ENCODE data around the gene MARCKS.

The MARCKS gene

DNA sequence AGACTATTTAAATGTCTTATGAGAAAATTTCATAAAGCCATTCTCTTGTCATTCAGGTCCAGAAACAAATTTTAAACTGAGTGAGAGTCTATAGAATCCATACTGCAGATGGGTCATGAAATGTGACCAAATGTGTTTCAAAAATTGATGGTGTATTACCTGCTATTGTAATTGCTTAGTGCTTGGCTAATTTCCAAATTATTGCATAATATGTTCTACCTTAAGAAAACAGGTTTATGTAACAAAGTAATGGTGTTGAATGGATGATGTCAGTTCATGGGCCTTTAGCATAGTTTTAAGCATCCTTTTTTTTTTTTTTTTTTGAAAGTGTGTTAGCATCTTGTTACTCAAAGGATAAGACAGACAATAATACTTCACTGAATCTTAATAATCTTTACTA lies 5.0 kb downstream of the MARCKS start:
- Histone ChIP-seq H3K23ac (ENCODE audit: low read depth, low read length, poor library complexity) (no peak overlapping the region), H4K8ac (ENCODE audit: low read depth, low read length) (no peak overlapping the region), H2BK12ac (ENCODE audit: low read length) (no peak overlapping the region), H2BK15ac (ENCODE audit: low read length) (no peak overlapping the region), H3K9ac (ENCODE audit: low read depth, low read length, poor library complexity) (no peak overlapping the region), H3K4me3 (ENCODE audit: low read length in 2 of 2) (peak overlapping the region in 1 of 2 donors; percentile 94), H3K27ac (replicated peaks; ENCODE audit: low read length) (no peak overlapping the region), H3K4me2 (ENCODE audit: insufficient read depth, low read length, poor library complexity, severe bottlenecking) (no peak overlapping the region), H3K79me1 (ENCODE audit: low read depth, low read length) (peaks cover 2% of the 10 kb centered on the region), H2AFZ (ENCODE audit: low read length) (no peak overlapping the region), H2AK5ac (ENCODE audit: low read depth, low read length) (no peak overlapping the region), H3K14ac (ENCODE audit: low read length) (no peak overlapping the region), H3K18ac (ENCODE audit: low read length) (no peak overlapping the region), H3K36me3 (replicated peaks in 1 of 2; ENCODE audit: control insufficient read depth in 2 of 2, insufficient read depth in 2 of 2, low read length in 2 of 2) (peaks cover 0 to 44% of the 10 kb centered on the region in 2 donors), H3K27me3 (ENCODE audit: control insufficient read depth in 3 of 3, insufficient read depth in 3 of 3, low read depth in 1 of 3, low read length in 3 of 3) (no peaks in the 10 kb centered on the region), H2BK120ac (ENCODE audit: low read depth, low read length) (no peak overlapping the region), H2BK5ac (ENCODE audit: low read length) (no peak overlapping the region), H3K4ac (ENCODE audit: low read length) (no peak overlapping the region), H3K4me1 (ENCODE audit: control insufficient read depth in 2 of 2, insufficient read depth in 1 of 2, low read depth in 1 of 2, low read length in 2 of 2) (peaks cover 0 to 7% of the 10 kb centered on the region in 2 donors), H4K91ac (ENCODE audit: low read depth, low read length, poor library complexity) (no peak overlapping the region), H3K9me3 (replicated peaks in 1 of 2; ENCODE audit: control insufficient read depth in 2 of 2, insufficient read depth in 1 of 2, low read depth in 1 of 2, low read length in 2 of 2) (no peaks in the 10 kb centered on the region)
- DNase-seq (ENCODE audit: low spot score), result no peak

DNA sequence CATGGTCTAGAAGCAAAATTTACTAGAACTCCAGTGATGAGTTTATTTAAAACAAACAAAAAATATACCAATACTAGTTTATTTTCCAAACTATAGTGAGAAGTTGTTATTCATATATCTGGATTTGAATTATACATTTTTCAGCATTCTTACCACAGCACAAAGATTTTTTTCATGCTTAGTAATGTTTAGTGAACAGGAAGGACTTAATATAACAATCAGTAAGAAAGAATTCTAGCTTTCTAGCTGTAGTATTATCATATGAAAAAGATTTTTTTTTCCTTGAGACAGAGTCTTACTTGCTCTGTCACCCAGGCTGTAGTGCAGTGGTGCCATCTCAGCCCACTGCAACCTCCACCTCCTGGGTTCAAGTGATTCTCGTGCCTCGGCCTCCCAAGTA lies 13.8 kb downstream of the MARCKS start:
- H4K8ac ChIP-seq (ENCODE audit: low read depth, low read length), result no peak overlapping the region

DNA sequence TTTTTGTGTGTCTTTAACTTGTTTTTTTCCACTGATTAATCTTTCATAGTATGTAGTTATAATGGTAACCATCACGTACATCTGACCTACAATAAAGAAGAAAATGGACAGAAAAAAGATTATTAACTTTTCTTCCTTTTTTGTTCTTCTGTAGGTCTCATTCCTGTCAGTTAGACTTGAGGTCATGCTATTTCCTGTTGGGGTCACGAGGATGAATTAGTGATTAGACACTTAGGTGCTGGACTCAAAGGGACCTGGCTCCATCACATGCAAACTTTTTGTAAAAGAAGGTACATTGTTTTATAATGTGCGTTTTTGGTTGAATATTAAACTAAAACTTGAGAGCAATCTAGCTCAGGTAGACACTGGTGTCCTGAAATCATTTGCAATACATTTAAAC lies 14.8 kb downstream of the MARCKS start:
- no peak overlapping the region for H4K8ac ChIP-seq (ENCODE audit: low read depth, low read length)
- no peak overlapping the region for H3K4me3 ChIP-seq (ENCODE audit: low read length in 2 of 2)
- DNase-seq (ENCODE audit: low spot score), result no peak
- no peak overlapping the region for H2BK5ac ChIP-seq (ENCODE audit: low read length)
- no peak overlapping the region for H3K4me2 ChIP-seq (ENCODE audit: insufficient read depth, low read length, poor library complexity, severe bottlenecking)
- peaks cover 0 to 11% of the 10 kb centered on the region in 2 donors for H3K9me3 ChIP-seq (replicated peaks in 1 of 2; ENCODE audit: control insufficient read depth in 2 of 2, insufficient read depth in 1 of 2, low read depth in 1 of 2, low read length in 2 of 2)
- H2BK12ac ChIP-seq (ENCODE audit: low read length), result no peak overlapping the region
- no CpG with 5 or more reads among the region's 3 CpGs for WGBS, 2 donors (ENCODE audit: extremely low coverage in 2 of 2, insufficient read length in 2 of 2, insufficient replicate concordance in 1 of 2)
- no peak overlapping the region for H3K14ac ChIP-seq (ENCODE audit: low read length)
- no peaks in the 10 kb centered on the region for H3K36me3 ChIP-seq (replicated peaks in 1 of 2; ENCODE audit: control insufficient read depth in 2 of 2, insufficient read depth in 2 of 2, low read length in 2 of 2)
- no peak overlapping the region for H2BK15ac ChIP-seq (ENCODE audit: low read length)
- H3K9ac ChIP-seq (ENCODE audit: low read depth, low read length, poor library complexity), result no peak overlapping the region
- no peaks in the 10 kb centered on the region for H3K79me1 ChIP-seq (ENCODE audit: low read depth, low read length)
- H2BK120ac ChIP-seq (ENCODE audit: low read depth, low read length), result no peak overlapping the region
- H4K91ac ChIP-seq (ENCODE audit: low read depth, low read length, poor library complexity), result no peak overlapping the region
- H3K18ac ChIP-seq (ENCODE audit: low read length), result no peak overlapping the region
- H2AFZ ChIP-seq (ENCODE audit: low read length), result no peak overlapping the region
- no peak overlapping the region for H3K23ac ChIP-seq (ENCODE audit: low read depth, low read length, poor library complexity)
- no peaks in the 10 kb centered on the region for H3K27me3 ChIP-seq (ENCODE audit: control insufficient read depth in 3 of 3, insufficient read depth in 3 of 3, low read depth in 1 of 3, low read length in 3 of 3)
- H3K4me1 ChIP-seq (ENCODE audit: control insufficient read depth in 2 of 2, insufficient read depth in 1 of 2, low read depth in 1 of 2, low read length in 2 of 2), result peaks cover 0 to 4% of the 10 kb centered on the region in 2 donors
- H2AK5ac ChIP-seq (ENCODE audit: low read depth, low read length), result no peak overlapping the region
- H3K27ac ChIP-seq (replicated peaks; ENCODE audit: low read length), result no peak overlapping the region
- H3K4ac ChIP-seq (ENCODE audit: low read length), result no peak overlapping the region

More for the DNA sequence above, 13.8 kb downstream of the MARCKS start:
- WGBS, 2 donors (ENCODE audit: extremely low coverage in 2 of 2, insufficient read length in 2 of 2, insufficient replicate concordance in 1 of 2), result no CpG with 5 or more reads among the region's 2 CpGs
- no peak overlapping the region for H3K4me3 ChIP-seq (ENCODE audit: low read length in 2 of 2)
- no peak overlapping the region for H2BK15ac ChIP-seq (ENCODE audit: low read length)
- H3K4ac ChIP-seq (ENCODE audit: low read length), result no peak overlapping the region
- no peak overlapping the region for H2BK12ac ChIP-seq (ENCODE audit: low read length)
- peaks cover 0 to 4% of the 10 kb centered on the region in 2 donors for H3K4me1 ChIP-seq (ENCODE audit: control insufficient read depth in 2 of 2, insufficient read depth in 1 of 2, low read depth in 1 of 2, low read length in 2 of 2)
- no peak overlapping the region for H3K4me2 ChIP-seq (ENCODE audit: insufficient read depth, low read length, poor library complexity, severe bottlenecking)
- no peak overlapping the region for H2BK5ac ChIP-seq (ENCODE audit: low read length)
- no peak overlapping the region for H2AFZ ChIP-seq (ENCODE audit: low read length)
- no peak overlapping the region for H2AK5ac ChIP-seq (ENCODE audit: low read depth, low read length)
- no peak overlapping the region for H2BK120ac ChIP-seq (ENCODE audit: low read depth, low read length)
- no peak overlapping the region for H3K9ac ChIP-seq (ENCODE audit: low read depth, low read length, poor library complexity)
- no peak overlapping the region for H3K23ac ChIP-seq (ENCODE audit: low read depth, low read length, poor library complexity)
- H3K27ac ChIP-seq (replicated peaks; ENCODE audit: low read length), result no peak overlapping the region
- DNase-seq (ENCODE audit: low spot score), result no peak
- H3K9me3 ChIP-seq (replicated peaks in 1 of 2; ENCODE audit: control insufficient read depth in 2 of 2, insufficient read depth in 1 of 2, low read depth in 1 of 2, low read length in 2 of 2), result peaks cover 0 to 3% of the 10 kb centered on the region in 2 donors
- H3K18ac ChIP-seq (ENCODE audit: low read length), result no peak overlapping the region
- no peaks in the 10 kb centered on the region for H3K27me3 ChIP-seq (ENCODE audit: control insufficient read depth in 3 of 3, insufficient read depth in 3 of 3, low read depth in 1 of 3, low read length in 3 of 3)
- no peaks in the 10 kb centered on the region for H3K36me3 ChIP-seq (replicated peaks in 1 of 2; ENCODE audit: control insufficient read depth in 2 of 2, insufficient read depth in 2 of 2, low read length in 2 of 2)
- H4K91ac ChIP-seq (ENCODE audit: low read depth, low read length, poor library complexity), result no peak overlapping the region
- H3K14ac ChIP-seq (ENCODE audit: low read length), result no peak overlapping the region
- no peaks in the 10 kb centered on the region for H3K79me1 ChIP-seq (ENCODE audit: low read depth, low read length)

DNA sequence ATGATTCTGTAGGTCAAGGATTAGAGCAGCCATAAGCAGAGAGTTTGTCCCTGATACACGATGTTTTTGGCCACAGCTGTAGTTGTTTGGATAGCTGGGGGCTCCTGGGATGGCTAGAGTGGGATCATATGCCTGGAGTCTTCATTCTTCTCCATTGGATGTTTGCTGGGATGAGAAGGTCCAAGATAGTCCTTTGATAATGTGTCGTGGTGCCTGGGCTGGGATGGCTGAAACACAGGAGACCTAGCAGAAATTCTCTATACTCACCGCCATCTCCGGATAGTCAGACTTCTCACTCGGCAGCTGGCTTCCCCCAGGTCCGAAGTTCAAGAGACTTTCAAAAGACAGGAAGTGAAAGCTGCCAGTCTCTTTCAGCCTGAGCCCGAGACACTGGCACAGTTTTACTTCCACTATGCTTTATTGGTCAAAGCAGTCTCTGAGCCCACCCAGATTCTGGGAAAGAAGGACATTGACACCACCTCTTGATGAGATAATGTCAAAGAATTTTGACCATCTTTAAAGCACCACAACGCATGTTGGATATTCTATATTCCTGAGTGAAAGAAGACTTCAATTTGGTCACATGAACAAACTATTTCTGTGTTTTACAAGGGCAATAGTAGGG lies 16.0 kb downstream of the MARCKS start:
- Histone ChIP-seq H3K36me3 (replicated peaks in 1 of 2; ENCODE audit: control insufficient read depth in 2 of 2, insufficient read depth in 2 of 2, low read length in 2 of 2) (no peaks in the 10 kb centered on the region), H2BK5ac (ENCODE audit: low read length) (no peak overlapping the region), H4K91ac (ENCODE audit: low read depth, low read length, poor library complexity) (no peak overlapping the region), H3K79me1 (ENCODE audit: low read depth, low read length) (no peaks in the 10 kb centered on the region), H3K27me3 (ENCODE audit: control insufficient read depth in 3 of 3, insufficient read depth in 3 of 3, low read depth in 1 of 3, low read length in 3 of 3) (no peaks in the 10 kb centered on the region), H2AK5ac (ENCODE audit: low read depth, low read length) (no peak overlapping the region), H2BK12ac (ENCODE audit: low read length) (no peak overlapping the region), H2AFZ (ENCODE audit: low read length) (peak overlapping the region; percentile 3), H3K9ac (ENCODE audit: low read depth, low read length, poor library complexity) (no peak overlapping the region), H3K23ac (ENCODE audit: low read depth, low read length, poor library complexity) (no peak overlapping the region), H3K4ac (ENCODE audit: low read length) (no peak overlapping the region), H3K4me1 (ENCODE audit: control insufficient read depth in 2 of 2, insufficient read depth in 1 of 2, low read depth in 1 of 2, low read length in 2 of 2) (peaks cover under 1 to 4% of the 10 kb centered on the region in 2 donors), H2BK15ac (ENCODE audit: low read length) (no peak overlapping the region), H4K8ac (ENCODE audit: low read depth, low read length) (no peak overlapping the region), H3K4me2 (ENCODE audit: insufficient read depth, low read length, poor library complexity, severe bottlenecking) (no peak overlapping the region), H3K27ac (replicated peaks; ENCODE audit: low read length) (no peak overlapping the region), H3K14ac (ENCODE audit: low read length) (no peak overlapping the region), H2BK120ac (ENCODE audit: low read depth, low read length) (no peak overlapping the region), H3K18ac (ENCODE audit: low read length) (no peak overlapping the region), H3K4me3 (ENCODE audit: low read length in 2 of 2) (no peak overlapping the region), H3K9me3 (replicated peaks in 1 of 2; ENCODE audit: control insufficient read depth in 2 of 2, insufficient read depth in 1 of 2, low read depth in 1 of 2, low read length in 2 of 2) (peaks cover 0 to 12% of the 10 kb centered on the region in 2 donors)
- DNase-seq (ENCODE audit: low spot score), result no peak
- no CpG with 5 or more reads among the region's 8 CpGs for WGBS, 2 donors (ENCODE audit: extremely low coverage in 2 of 2, insufficient read length in 2 of 2, insufficient replicate concordance in 1 of 2)

All from neuronal stem cell (in vitro differentiated cells).